KOPT-K1 (cell line): ENCODE data around the gene PTPN6.

Experiments used
- H3K27ac ChIP-seq: fragments of 200-600 bp; sonication (generic); 2 replicates; pipeline ENCODE4 v1.5.1; 2016; ENCODE audit warnings: antibody characterized with exemption, mild to moderate bottlenecking, low read depth, low read length; ENCODE audit not compliant: poor library complexity, severe bottlenecking
- H3K36me3 ChIP-seq: fragments of 200-600 bp; sonication (generic); 2 replicates; pipeline ENCODE4 v1.5.1; 2017; ENCODE audit warnings: antibody characterized with exemption, mild to moderate bottlenecking, low read length, moderate library complexity; ENCODE audit not compliant: insufficient read depth
- H3K9me3 ChIP-seq: fragments of 200-600 bp; sonication (generic); 2 replicates; pipeline ENCODE4 v1.5.1; 2017; ENCODE audit warnings: antibody characterized with exemption, low read length, mild to moderate bottlenecking; ENCODE audit not compliant: insufficient read depth, poor library complexity, severe bottlenecking

Gene PTPN6

DNA sequence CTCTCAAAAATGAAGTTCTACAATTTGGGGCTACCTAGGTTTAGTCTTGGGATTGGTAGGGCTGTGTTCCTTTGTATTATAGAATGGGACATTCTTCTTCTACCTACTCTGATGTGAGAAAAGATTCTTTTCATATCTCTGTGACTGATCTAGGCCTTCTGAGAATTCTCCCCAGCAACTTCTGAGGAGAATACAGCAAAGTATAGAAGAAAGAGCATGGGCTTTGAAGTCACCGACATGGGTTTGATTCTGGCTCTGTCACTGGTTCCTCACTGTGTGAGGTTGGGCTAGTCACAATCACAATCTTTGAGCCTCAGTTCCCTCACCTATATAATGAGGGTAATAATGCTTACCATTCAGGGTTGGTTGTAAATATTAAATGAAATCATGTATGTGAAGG is 18.4 kb upstream of the PTPN6 start:
- Histone ChIP-seq H3K9me3 (no peaks in the 10 kb centered on the region), H3K36me3 (peaks cover 28% of the 10 kb centered on the region), H3K27ac (peak overlapping the region; percentile 26)

DNA sequence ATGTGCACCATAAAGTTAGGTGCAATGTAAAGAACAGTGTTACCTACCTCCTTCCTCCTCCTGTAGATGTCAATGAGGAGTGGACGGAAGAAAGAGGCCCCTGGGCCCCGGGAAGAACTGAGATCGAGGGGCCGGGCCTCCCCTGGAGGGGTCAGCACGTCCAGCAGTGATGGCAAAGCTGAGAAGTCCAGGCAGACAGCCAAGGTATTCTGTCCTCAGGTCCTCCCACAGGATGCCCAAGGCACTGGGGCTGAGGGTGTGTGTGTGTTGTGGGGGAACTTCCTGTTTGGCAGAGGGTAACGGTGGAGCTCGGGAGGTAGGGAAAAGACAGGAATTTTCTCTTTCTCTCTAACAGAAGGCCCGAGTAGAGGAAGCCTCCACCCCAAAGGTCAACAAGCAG is 17.0 kb upstream of the PTPN6 start:
- Histone ChIP-seq H3K36me3 (peaks cover 28% of the 10 kb centered on the region), H3K9me3 (no peaks in the 10 kb centered on the region), H3K27ac (no peak overlapping the region)

DNA sequence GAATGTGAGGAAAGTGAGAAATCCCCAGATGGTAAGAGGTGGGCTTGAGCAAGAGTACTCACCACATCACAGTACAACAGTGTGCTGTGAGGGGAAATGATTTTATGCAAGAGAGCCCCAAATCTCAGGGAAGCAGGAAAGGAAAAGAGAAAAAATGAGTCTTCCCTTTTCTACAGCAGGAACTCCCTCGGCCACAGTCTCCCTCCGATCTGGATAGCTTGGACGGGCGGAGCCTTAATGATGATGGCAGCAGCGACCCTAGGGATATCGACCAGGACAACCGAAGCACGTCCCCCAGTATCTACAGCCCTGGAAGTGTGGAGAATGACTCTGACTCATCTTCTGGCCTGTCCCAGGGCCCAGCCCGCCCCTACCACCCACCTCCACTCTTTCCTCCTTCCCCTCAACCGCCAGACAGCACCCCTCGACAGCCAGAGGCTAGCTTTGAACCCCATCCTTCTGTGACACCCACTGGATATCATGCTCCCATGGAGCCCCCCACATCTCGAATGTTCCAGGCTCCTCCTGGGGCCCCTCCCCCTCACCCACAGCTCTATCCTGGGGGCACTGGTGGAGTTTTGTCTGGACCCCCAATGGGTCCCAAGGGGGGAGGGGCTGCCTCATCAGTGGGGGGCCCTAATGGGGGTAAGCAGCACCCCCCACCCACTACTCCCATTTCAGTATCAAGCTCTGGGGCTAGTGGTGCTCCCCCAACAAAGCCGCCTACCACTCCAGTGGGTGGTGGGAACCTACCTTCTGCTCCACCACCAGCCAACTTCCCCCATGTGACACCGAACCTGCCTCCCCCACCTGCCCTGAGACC is 15.6 kb upstream of the PTPN6 start:
- H3K36me3 ChIP-seq: peaks cover 32% of the 10 kb centered on the region
- H3K9me3 ChIP-seq: no peaks in the 10 kb centered on the region
- peak overlapping the region; percentile 94 for H3K27ac ChIP-seq

DNA sequence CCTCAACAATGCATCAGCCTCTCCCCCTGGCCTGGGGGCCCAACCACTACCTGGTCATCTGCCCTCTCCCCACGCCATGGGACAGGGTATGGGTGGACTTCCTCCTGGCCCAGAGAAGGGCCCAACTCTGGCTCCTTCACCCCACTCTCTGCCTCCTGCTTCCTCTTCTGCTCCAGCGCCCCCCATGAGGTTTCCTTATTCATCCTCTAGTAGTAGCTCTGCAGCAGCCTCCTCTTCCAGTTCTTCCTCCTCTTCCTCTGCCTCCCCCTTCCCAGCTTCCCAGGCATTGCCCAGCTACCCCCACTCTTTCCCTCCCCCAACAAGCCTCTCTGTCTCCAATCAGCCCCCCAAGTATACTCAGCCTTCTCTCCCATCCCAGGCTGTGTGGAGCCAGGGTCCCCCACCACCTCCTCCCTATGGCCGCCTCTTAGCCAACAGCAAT is 14.9 kb upstream of the PTPN6 start:
- Histone ChIP-seq H3K9me3 (no peaks in the 10 kb centered on the region), H3K36me3 (peaks cover 38% of the 10 kb centered on the region), H3K27ac (peak overlapping the region; percentile 94)

DNA sequence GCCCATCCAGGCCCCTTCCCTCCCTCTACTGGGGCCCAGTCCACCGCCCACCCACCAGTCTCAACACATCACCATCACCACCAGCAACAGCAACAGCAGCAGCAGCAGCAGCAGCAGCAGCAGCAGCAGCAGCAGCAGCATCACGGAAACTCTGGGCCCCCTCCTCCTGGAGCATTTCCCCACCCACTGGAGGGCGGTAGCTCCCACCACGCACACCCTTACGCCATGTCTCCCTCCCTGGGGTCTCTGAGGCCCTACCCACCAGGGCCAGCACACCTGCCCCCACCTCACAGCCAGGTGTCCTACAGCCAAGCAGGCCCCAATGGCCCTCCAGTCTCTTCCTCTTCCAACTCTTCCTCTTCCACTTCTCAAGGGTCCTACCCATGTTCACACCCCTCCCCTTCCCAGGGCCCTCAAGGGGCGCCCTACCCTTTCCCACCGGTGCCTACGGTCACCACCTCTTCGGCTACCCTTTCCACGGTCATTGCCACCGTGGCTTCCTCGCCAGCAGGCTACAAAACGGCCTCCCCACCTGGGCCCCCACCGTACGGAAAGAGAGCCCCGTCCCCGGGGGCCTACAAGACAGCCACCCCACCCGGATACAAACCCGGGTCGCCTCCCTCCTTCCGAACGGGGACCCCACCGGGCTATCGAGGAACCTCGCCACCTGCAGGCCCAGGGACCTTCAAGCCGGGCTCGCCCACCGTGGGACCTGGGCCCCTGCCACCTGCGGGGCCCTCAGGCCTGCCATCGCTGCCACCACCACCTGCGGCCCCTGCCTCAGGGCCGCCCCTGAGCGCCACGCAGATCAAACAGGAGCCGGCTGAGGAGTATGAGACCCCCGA is 14.3 kb upstream of the PTPN6 start:
- peaks cover 45% of the 10 kb centered on the region for H3K36me3 ChIP-seq
- peak overlapping the region; percentile 94 for H3K27ac ChIP-seq
- no peaks in the 10 kb centered on the region for H3K9me3 ChIP-seq

DNA sequence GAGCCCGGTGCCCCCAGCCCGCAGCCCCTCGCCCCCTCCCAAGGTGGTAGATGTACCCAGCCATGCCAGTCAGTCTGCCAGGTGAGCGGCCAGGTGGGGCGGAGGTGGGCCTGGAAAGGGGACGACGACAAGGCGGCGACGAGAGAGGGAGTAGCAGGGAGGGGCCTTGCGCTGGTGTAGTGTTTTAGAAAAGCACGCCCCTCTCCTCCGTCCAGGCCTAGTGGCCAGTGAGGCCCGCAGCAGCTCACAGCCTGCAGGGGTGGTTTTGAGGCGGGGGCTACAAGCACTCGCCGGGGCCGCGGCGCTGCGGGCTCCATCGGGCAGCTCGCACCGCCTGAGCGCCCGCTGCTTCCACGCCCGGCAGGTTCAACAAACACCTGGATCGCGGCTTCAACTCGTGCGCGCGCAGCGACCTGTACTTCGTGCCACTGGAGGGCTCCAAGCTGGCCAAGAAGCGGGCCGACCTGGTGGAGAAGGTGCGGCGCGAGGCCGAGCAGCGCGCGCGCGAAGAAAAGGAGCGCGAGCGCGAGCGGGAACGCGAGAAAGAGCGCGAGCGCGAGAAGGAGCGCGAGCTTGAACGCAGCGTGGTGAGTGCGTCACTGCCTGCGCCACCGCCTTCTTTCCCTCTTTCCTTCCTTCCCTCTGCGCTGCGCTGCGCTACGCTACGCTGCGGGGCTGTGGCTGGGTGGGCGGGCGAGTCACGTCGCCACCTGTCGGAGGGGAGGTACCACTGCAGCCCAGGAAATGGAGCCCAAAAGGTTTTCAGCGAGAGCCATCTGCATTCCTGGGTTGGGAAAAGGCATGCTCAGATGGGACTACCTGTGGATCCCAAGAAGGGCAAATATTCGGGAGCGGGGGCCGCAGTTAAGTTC is 13.4 kb upstream of the PTPN6 start:
- Histone ChIP-seq H3K36me3 (peaks cover 45% of the 10 kb centered on the region), H3K27ac (peak overlapping the region; percentile 94)

DNA sequence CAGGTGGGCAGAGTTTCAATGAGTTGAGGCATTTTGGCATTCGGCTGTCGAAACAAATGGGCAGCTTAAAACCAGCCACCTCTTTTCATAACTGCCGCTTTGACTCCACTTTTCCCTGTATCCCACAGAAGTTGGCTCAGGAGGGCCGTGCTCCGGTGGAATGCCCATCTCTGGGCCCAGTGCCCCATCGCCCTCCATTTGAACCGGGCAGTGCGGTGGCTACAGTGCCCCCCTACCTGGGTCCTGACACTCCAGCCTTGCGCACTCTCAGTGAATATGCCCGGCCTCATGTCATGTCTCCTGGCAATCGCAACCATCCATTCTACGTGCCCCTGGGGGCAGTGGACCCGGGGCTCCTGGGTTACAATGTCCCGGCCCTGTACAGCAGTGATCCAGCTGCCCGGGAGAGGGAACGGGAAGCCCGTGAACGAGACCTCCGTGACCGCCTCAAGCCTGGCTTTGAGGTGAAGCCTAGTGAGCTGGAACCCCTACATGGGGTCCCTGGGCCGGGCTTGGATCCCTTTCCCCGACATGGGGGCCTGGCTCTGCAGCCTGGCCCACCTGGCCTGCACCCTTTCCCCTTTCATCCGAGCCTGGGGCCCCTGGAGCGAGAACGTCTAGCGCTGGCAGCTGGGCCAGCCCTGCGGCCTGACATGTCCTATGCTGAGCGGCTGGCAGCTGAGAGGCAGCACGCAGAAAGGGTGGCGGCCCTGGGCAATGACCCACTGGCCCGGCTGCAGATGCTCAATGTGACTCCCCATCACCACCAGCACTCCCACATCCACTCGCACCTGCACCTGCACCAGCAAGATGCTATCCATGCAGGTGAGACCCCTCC is 12.6 kb upstream of the PTPN6 start:
- Histone ChIP-seq H3K9me3 (no peaks in the 10 kb centered on the region), H3K27ac (peak overlapping the region; percentile 94), H3K36me3 (peaks cover 43% of the 10 kb centered on the region)

More for the DNA sequence above, 13.4 kb upstream of the PTPN6 start:
- H3K9me3 ChIP-seq: no peaks in the 10 kb centered on the region

DNA sequence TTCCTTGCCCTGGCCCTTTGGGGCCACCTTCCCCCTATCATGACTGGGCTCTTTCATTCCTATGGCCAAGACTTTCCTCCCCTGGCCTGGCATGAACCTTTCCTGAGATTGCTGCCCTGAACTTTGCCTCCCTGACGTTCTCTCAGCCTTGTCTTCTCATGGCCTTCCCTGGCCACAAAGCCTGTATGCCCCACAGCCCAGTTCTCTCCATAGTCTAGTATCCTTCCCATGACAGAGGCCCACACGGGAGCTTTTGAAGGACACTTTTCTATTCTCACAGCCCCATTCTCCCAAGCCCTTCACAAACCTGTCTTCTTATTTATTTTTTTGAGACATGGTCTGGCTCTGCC is 12.0 kb upstream of the PTPN6 start:
- Histone ChIP-seq H3K27ac (no peak overlapping the region), H3K36me3 (peaks cover 37% of the 10 kb centered on the region)

DNA sequence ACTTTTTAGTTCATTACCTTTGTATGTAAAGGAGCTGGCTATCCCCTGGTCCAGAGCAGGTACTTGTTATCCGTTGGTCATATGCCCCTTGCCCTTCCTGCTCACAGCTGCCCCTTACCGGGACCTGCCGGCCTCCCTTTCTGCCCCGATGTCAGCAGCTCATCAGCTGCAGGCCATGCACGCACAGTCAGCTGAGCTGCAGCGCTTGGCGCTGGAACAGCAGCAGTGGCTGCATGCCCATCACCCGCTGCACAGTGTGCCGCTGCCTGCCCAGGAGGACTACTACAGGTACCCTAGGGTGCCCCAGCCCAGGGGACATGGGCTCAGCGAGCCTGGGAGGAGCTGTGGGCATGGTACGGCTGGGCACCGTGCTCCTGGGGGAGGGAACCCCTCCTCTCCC is 9.9 kb upstream of the PTPN6 start:
- Histone ChIP-seq H3K36me3 (peaks cover 16% of the 10 kb centered on the region; the same call in 1 of the 2 replicates), H3K9me3 (no peaks in the 10 kb centered on the region), H3K27ac (no peak overlapping the region)

More for the DNA sequence above, 12.0 kb upstream of the PTPN6 start:
- H3K9me3 ChIP-seq: no peaks in the 10 kb centered on the region

DNA sequence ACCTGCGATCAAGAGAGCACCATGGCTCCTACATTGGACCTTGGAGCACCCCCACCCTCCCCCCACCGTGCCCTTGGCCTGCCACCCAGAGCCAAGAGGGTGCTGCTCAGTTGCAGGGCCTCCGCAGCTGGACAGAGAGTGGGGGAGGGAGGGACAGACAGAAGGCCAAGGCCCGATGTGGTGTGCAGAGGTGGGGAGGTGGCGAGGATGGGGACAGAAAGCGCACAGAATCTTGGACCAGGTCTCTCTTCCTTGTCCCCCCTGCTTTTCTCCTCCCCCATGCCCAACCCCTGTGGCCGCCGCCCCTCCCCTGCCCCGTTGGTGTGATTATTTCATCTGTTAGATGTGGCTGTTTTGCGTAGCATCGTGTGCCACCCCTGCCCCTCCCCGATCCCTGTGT is 9.4 kb upstream of the PTPN6 start:
- Histone ChIP-seq H3K27ac (no peak overlapping the region), H3K36me3 (peaks cover 16% of the 10 kb centered on the region; the same call in 1 of the 2 replicates), H3K9me3 (no peaks in the 10 kb centered on the region)

DNA sequence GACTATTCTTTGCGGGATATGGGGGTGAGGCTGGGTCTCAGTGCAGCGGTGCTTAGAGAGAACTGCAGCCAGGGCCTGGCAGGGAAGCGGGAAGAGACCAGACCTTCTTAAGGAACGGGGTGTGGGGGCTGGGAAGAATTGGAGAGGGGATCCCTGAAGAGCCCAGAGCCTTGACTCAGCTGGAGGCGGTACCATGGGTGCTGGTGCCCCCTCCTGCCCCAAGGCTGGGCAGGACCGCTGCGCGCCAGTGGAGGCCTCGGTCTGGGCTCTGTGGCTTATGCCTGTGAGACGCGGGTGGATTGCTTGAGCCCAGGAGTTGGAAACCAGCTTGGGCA is 8.9 kb upstream of the PTPN6 start:
- H3K9me3 ChIP-seq: no peaks in the 10 kb centered on the region
- peaks cover 16% of the 10 kb centered on the region; the same call in 1 of the 2 replicates for H3K36me3 ChIP-seq
- H3K27ac ChIP-seq: peak overlapping the region; percentile 93

DNA sequence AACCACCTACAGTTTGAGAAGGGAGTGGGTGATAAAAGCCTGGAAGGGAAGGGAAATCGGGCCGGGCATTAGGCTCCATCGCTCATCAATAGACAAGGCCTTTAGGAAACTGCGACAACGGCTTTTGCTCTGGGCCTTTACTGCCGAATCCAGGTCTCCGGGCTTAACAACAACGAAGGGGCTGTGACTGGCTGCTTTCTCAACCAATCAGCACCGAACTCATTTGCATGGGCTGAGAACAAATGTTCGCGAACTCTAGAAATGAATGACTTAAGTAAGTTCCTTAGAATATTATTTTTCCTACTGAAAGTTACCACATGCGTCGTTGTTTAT is 7.8 kb upstream of the PTPN6 start:
- H3K36me3 ChIP-seq: peaks cover 16% of the 10 kb centered on the region; the same call in 1 of the 2 replicates
- peak overlapping the region; percentile 93 for H3K27ac ChIP-seq
- H3K9me3 ChIP-seq: no peaks in the 10 kb centered on the region

DNA sequence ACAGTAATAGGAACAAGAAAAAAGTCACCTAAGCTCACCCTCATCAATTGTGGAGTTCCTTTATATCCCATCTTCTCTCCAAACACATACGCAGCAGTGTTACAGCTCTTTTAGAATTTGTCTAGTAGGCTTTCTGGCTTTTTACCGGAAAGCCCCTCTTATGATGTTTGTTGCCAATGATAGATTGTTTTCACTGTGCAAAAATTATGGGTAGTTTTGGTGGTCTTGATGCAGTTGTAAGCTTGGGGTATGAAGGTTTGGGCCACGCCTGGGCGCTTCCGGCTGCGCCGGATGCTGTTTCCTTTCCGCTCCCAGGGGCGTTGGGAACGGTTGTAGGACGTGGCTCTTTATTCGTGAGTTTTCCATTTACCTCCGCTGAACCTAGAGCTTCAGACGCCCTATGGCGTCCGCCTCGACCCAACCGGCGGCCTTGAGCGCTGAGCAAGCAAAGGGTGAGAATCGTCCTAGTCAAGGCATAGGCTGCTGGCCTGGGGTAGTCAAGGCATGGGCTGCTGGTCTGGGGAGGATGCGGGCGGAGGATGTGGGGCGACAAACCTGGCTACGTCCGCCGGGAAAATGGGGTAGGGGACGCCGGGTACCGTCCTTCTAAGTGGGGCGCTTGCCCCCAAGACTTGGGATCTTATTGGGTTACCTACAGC is 7.3 kb upstream of the PTPN6 start, which contains the start of the genes C12orf57 and RNU7-1:
Gene C12orf57, plus strand, starts transcription at position 301 of the 659 bp plus-strand sequence. Its CDS starts 100 bp downstream, at position 401.
Gene RNU7-1, plus strand, starts transcription at position 95 of the 659 bp plus-strand sequence.
- H3K36me3 ChIP-seq: peaks cover 16% of the 10 kb centered on the region; the same call in 1 of the 2 replicates
- H3K27ac ChIP-seq: peak within 1 kb of the TSS; percentile 93
- H3K9me3 ChIP-seq: no peaks in the 10 kb centered on the region
